HG03442 (cell line): ENCODE data around the gene SORT1.
"Not testable (repeated sequence)": the region's sequence is repeated elsewhere in the genome, so short reads cannot be mapped to it uniquely, and the experiment has no call there.

Experiments
- ATAC-seq: cut with Tn5 transposase; IDR thresholded peaks from one replicate; pipeline ENCODE4 v1.9.1; 2021; ENCODE audit warnings: mild to moderate bottlenecking, moderate library complexity; ENCODE audit not compliant: unreplicated experiment

SORT1 gene

GRCh38 chr1:109350182-109350581, 47.5 kb downstream of the SORT1 start:
- ATAC-seq = no peak

DNA sequence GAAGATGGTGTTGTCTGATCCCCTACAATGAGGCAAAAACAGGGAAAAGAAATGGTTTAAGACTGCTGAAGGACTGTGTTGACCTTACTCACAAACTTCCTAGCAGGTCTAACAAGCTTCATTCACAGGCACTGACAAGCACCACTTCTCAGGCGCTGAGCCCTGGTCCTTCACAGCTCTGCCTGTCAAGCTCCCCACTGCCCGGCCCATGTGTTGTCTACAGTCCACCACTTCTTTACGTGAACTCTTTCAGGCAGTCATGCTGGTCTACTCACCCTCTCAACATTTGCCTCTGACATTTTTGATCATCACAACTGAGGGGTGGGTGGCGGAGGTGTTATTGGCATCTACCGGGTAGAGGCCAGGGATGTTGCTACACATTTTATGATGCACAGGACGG, 50.2 kb downstream of the SORT1 start:
- ATAC-seq = no peak

DNA sequence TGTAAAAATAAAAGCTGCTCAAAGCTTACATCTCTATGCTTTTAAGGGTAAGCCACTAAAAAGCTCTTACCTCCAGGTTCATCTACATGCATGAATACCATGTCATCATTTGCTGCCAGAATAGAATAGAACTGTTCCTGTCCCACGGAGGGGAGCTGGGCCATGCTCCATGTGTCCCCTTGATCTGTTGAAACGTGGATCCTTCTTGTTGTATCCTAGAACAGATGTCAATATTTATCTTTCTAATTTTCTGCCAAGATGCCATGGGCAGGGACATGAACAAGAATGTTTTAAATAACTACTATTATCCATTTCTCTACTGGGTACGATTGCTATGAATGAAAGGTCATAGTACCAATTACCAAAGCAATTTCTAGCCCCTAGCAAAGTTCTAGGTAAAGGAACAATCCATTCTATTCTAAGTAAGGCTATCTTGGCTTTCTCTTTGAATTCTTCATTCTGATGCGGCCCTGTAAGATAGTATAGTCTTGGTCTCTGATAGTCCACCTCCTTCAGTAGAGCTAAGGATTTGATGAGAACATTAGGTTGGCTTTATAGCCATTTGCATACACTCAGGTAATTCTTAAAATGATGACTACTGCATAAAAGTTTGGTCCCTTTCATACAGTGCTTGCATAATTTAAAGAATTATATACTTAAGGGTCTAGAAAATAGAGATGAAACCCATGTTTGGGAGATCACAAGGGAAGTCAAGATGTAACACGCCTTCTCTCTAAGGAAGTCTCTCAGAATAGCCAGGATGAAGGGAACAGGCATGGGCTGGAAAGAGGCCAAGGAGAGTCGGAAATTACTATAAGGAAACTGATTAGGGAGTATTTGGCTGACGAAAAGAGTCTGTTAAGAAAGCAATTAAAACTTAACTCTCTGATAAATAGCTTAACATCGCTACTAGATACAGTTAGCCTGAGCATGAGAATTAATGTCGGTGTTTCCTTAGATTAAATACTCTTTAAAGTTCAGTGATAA, 55.5 kb downstream of the SORT1 start:
- ATAC-seq = no peak

GRCh38 chr1:109338608-109339007, 59.1 kb downstream of the SORT1 start:
- ATAC-seq = no peak

GRCh38 chr1:109338091-109338490, 59.6 kb downstream of the SORT1 start:
- no peak for ATAC-seq

GRCh38 chr1:109335091-109335490, 62.6 kb downstream of the SORT1 start:
- no peak for ATAC-seq

DNA sequence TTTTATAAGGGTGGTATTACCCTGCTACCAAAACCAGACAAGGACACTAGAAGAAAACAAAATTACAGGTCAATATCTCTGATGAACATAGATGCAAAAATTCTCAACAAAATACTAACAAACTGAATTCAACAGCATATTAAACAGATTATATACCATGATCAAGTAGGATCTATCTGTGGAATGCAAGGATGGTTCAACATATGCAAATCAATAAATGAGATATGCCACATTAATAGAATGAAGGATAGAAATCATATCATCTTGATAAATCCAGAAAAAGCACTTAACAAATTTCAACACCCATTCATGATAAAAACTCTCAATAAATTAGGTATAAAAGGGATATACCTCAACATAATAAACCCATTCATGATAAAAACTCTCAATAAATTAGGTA, 66.6 kb downstream of the SORT1 start:
- no peak for ATAC-seq

DNA sequence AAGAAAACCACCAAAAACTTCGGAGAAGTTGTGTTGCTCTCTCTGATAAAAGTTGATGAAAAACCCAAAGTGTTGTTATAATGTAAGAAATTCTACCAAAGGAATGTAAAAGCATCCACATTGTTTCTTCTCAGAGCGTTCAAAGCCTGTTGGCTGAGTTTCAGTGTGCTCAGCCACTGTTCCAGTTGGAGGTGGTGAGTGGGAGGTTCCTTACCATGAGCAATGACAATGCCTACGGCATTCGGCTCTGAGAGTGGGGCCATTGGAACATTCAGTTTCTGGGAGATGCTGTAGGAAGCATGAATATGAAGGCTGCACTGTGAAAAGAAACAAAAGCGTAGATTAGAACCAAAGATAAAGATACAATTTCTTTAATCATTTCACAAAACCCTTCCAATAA, 70.4 kb downstream of the SORT1 start:
- no peak for ATAC-seq

GRCh38 chr1:109322974-109323373, 74.7 kb downstream of the SORT1 start:
- ATAC-seq = no peak

DNA sequence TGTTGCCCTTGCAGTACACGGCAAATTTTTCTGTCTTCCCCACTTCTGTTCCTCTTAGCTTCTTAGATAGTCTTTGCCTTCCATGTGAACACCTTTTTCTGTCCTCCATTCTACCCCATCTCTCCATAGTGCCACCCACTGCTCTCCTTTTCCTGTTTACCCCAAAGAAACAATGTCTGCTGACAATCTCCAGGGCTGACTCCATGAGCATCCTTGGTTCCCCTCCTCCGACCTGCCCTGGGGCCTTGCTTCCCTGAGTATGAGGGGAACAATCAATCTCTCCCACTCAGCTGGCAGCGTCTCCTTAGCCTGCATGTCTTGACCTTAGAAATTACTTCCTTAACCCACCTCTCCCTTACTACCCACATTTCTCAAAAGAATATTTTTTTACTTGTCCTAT, 78.6 kb downstream of the SORT1 start:
- ATAC-seq = no peak

DNA sequence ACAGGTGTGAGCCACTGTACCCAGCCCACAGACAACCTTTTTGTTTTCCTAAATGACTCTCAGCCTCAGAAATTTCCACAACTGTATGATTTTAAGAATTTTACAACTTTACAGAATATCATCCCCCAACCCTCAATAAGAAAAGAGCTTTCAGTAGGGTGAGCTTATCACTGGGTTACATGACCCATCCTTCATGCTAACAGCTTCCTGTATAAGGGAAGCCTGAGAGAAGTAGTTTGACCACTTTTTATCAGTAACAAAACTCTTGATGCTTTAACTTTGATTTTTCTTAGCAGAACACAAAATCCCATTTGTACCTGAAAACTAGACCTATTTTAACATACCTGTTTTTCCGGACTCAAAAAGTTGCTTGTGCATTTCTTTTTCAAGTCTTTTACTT, 81.2 kb downstream of the SORT1 start:
- ATAC-seq = no peak

GRCh38 chr1:109315288-109315687, 82.4 kb downstream of the SORT1 start:
- no peak for ATAC-seq

DNA sequence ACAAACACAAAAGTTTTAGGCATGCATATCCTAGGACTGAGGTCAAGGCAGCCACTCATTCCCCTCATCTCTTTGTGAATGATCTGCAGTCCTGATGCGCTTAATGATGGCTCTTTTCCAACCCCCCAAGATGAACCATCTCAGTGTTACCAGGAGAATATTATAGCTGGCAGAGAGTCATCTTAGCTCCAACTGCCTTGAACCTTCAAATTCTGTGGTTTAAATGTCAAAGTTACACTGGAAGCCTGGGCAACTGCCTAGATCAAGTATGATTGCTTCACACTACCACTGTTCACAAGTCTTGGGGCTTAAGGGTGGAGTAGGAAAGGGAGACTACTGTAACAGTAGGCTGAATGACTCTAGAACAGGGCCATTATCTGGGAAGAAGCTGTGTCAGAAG, 82.9 kb downstream of the SORT1 start:
- no peak for ATAC-seq

DNA sequence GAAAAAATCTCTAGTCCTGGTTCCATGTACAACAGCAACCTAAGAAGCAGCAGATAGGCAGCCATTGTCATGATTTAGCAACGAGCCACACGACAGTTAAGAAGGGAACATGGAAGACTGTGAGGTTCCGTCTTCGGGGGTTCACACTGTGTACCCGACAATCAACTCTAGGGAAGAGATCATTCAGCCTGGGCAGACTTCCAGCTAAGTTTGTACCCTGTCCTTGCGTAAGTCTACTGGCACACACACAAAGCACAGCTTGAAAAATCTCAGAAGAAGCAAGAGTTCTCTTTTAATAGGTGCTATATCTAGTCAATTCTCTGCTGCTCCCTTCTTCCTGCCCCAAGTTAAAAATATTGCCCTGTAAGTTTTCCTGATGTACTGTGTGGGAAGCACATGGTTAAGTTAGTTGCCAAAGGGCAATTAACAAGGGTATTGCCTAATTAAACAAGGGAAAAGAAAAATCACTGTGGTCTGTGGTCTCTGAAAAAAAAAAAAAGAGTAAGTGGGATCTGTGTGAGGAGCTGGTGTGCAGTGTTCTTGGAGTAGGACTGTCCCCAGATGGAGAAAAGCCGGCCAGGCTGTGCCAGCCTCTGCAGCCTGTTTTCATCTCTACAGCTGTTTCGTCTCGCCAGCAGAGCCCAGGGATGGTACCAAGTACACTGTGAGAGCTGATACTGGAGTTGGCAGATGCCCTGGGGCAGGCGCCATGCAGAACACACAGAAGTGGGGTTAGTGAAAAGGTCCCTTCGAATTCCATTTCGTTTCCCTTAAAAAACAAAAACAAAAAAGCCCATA, 84.5 kb downstream of the SORT1 start:
- no peak for ATAC-seq

GRCh38 chr1:109312246-109312645, 85.5 kb downstream of the SORT1 start:
- ATAC-seq = no peak

GRCh38 chr1:109309347-109309746, 88.4 kb downstream of the SORT1 start:
- ATAC-seq = no peak

- no peak for ATAC-seq
Measured at GRCh38 chr1:109307274-109308021, 90.3 kb downstream of the SORT1 start.

- ATAC-seq = no peak
Measured at GRCh38 chr1:109306832-109307273, 90.9 kb downstream of the SORT1 start, which contains the start of gene MYBPHL. MYBPHL (minus strand) TSS chr1:109307011; CDS start chr1:109306991, 20 bp downstream.

DNA sequence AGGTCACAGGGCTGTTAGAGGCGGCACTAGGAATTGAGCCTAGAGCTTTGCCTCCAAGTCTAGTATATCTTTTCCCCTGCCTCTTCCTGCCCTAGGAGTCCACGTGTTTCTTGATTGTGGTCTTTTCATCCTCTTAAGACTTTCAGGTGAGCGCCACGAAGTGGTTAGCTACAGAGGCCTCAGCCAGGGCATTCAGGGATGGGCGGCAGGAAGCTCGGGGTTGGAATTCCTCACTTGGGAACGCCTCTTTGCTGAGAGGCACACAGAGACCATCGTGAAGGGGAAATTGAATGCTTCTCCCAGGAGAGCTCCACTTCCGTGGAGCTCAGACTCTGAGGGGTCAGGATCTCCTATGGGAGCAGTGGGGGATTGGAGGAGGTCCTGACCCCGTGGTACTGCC, 91.7 kb downstream of the SORT1 start:
- not testable (repeated sequence) for ATAC-seq

DNA sequence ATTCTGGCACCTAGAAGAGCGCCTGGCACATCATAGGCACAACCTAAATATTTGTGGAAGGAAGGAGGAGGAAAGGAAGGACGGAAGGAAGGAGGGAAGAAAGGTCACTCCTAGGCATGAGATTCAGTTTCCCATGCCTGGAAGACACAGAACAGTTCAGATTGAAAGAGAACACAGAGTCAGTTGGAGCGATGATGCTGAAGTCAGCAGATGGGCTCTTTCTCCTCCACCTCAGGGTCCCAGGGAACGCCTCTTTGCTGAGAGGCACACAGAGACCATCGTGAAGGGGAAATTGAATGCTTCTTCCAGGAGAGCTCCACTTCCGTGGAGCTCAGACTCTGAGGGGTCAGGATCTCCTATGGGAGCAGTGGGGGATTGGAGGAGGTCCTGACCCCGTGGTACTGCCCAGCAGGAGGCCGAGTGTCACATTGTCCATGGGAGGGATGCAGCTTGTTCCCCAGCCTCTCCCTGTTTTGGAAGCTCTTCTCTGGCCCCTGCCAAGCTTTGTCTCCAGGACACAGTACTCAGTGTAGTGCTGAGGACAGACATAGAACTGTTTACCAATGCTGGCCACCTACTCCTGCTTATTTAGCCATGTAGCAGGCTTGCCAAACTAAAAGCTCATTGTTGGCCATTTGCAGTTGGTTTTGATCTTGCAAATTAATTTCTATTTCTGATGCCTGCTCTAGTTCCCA, 93.3 kb downstream of the SORT1 start:
- no peak for ATAC-seq
